Measurements from ENCODE around the gene ADRA1B.

Gene ADRA1B

DNA sequence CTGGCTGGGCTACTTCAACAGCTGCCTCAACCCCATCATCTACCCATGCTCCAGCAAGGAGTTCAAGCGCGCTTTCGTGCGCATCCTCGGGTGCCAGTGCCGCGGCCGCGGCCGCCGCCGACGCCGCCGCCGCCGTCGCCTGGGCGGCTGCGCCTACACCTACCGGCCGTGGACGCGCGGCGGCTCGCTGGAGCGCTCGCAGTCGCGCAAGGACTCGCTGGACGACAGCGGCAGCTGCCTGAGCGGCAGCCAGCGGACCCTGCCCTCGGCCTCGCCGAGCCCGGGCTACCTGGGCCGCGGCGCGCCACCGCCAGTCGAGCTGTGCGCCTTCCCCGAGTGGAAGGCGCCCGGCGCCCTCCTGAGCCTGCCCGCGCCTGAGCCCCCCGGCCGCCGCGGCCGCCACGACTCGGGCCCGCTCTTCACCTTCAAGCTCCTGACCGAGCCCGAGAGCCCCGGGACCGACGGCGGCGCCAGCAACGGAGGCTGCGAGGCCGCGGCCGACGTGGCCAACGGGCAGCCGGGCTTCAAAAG lies 55.7 kb downstream of the ADRA1B start:
- Histone ChIP-seq H3K36me3 (ENCODE audit: insufficient read depth, low read length) (no peaks in the 10 kb centered on the region), H3K9ac (ENCODE audit: insufficient read length) (no peak overlapping the region), H3K4me3 (no peak overlapping the region), H3K9me3 (ENCODE audit: low read depth, low read length) (no peaks in the 10 kb centered on the region), H3K27ac (no peak overlapping the region)
- TF ChIP-seq FOXP2 (optimal IDR thresholded peaks at IDR 0.05; ENCODE audit: control extremely low read depth, extremely low read length, insufficient read depth) (no peak), POLR2AphosphoS5 (IDR thresholded peaks at IDR 0.05; ENCODE audit: borderline replicate concordance, low read depth, low read length) (no peak), EZH2 (IDR thresholded peaks at IDR 0.05) (no peak)
- DNase-seq (ENCODE audit: low read depth, low spot score), result no peak

GRCh38 chr5:159972538-159973362 lies 56.5 kb downstream of the ADRA1B start:
- TF ChIP-seq POLR2AphosphoS5 (IDR thresholded peaks at IDR 0.05; ENCODE audit: borderline replicate concordance, low read depth, low read length) (no peak), EZH2 (IDR thresholded peaks at IDR 0.05) (no peak), FOXP2 (optimal IDR thresholded peaks at IDR 0.05; ENCODE audit: control extremely low read depth, extremely low read length, insufficient read depth) (no peak)
- Histone ChIP-seq H3K27ac (no peak overlapping the region), H3K9ac (ENCODE audit: insufficient read length) (no peak overlapping the region), H3K9me3 (ENCODE audit: low read depth, low read length) (no peaks in the 10 kb centered on the region), H3K4me3 (no peak overlapping the region), H3K36me3 (ENCODE audit: insufficient read depth, low read length) (no peaks in the 10 kb centered on the region)
- no peak for DNase-seq (ENCODE audit: low read depth, low spot score)

DNA sequence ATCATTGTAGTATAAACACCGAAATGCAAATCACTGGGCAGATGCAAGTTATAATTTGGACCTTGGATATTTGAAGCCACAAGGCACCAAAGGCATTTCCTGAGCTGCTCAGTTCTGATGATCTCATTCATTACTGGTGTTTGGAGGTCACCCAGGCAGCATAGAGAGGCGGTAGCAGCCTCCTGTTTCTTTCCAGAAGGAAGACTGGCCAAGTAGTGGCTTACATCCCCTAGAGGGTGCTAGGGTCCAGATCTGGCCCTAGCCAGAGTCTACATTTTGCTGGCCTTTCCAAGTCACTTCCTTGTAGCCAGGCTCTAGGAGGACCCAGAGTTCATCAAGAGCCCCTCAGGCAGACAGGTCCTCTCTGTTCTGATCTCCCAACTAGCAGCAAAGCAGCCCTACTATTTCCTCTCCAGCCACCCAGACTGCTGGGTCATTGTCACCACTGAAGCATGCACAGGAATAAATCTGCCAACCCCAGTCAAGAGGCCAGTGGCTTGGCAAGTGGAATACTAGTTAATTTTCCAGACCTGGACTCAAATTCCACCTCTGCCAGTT lies 59.3 kb downstream of the ADRA1B start:
- DNase-seq (ENCODE audit: low read depth, low spot score), result no peak
- no peak overlapping the region for H3K9ac ChIP-seq (ENCODE audit: insufficient read length)

GRCh38 chr5:159976921-159977320 lies 60.6 kb downstream of the ADRA1B start:
- Histone ChIP-seq H3K9me3 (ENCODE audit: low read depth, low read length) (no peaks in the 10 kb centered on the region), H3K4me3 (no peak overlapping the region), H3K36me3 (ENCODE audit: insufficient read depth, low read length) (no peaks in the 10 kb centered on the region), H3K27ac (no peak overlapping the region), H3K9ac (ENCODE audit: insufficient read length) (no peak overlapping the region)
- TF ChIP-seq FOXP2 (optimal IDR thresholded peaks at IDR 0.05; ENCODE audit: control extremely low read depth, extremely low read length, insufficient read depth), result no peak
- TF ChIP-seq EZH2 (IDR thresholded peaks at IDR 0.05), result no peak
- TF ChIP-seq POLR2AphosphoS5 (IDR thresholded peaks at IDR 0.05; ENCODE audit: borderline replicate concordance, low read depth, low read length), result no peak
- DNase-seq (ENCODE audit: low read depth, low spot score), result no peak

More for the DNA sequence above, 59.3 kb downstream of the ADRA1B start:
- no peak for TF ChIP-seq POLR2AphosphoS5 (IDR thresholded peaks at IDR 0.05; ENCODE audit: borderline replicate concordance, low read depth, low read length)
- TF ChIP-seq EZH2 (IDR thresholded peaks at IDR 0.05), result no peak
- no peak for TF ChIP-seq FOXP2 (optimal IDR thresholded peaks at IDR 0.05; ENCODE audit: control extremely low read depth, extremely low read length, insufficient read depth)
- Histone ChIP-seq H3K36me3 (ENCODE audit: insufficient read depth, low read length) (no peaks in the 10 kb centered on the region), H3K27ac (no peak overlapping the region), H3K9me3 (ENCODE audit: low read depth, low read length) (no peaks in the 10 kb centered on the region), H3K4me3 (no peak overlapping the region)

DNA sequence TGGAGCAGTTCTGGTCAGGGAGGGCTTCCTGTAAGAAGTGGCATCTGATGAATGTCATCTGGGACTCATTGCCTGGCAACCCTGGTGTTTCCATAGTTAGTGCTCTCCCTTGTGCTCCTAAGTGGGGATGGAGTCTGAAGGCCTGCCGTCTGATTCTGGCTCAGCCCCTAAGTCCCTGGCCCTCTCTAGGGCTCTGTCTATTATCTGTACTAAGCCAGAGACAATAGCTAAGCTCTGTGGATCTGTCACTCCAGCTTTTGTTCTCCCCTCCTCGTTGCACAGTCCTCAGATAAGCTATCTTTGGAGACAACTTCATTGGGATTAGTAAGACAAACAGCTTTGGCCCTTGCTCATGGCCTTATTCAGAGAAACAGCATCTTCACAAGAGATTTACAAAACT lies 62.1 kb downstream of the ADRA1B start:
- H3K36me3 ChIP-seq (ENCODE audit: insufficient read depth, low read length), result no peaks in the 10 kb centered on the region
- no peaks in the 10 kb centered on the region for H3K9me3 ChIP-seq (ENCODE audit: low read depth, low read length)
- DNase-seq (ENCODE audit: low read depth, low spot score), result no peak
- H3K4me3 ChIP-seq, result no peak overlapping the region
- TF ChIP-seq POLR2AphosphoS5 (IDR thresholded peaks at IDR 0.05; ENCODE audit: borderline replicate concordance, low read depth, low read length) (no peak), FOXP2 (optimal IDR thresholded peaks at IDR 0.05; ENCODE audit: control extremely low read depth, extremely low read length, insufficient read depth) (no peak), EZH2 (IDR thresholded peaks at IDR 0.05) (no peak)
- no peak overlapping the region for H3K27ac ChIP-seq
- no peak overlapping the region for H3K9ac ChIP-seq (ENCODE audit: insufficient read length)

- DNase-seq (ENCODE audit: low read depth, low spot score), result no peak
- TF ChIP-seq POLR2AphosphoS5 (IDR thresholded peaks at IDR 0.05; ENCODE audit: borderline replicate concordance, low read depth, low read length), result no peak
- no peak for TF ChIP-seq EZH2 (IDR thresholded peaks at IDR 0.05)
- TF ChIP-seq FOXP2 (optimal IDR thresholded peaks at IDR 0.05; ENCODE audit: control extremely low read depth, extremely low read length, insufficient read depth), result no peak
- H3K36me3 ChIP-seq (ENCODE audit: insufficient read depth, low read length), result no peaks in the 10 kb centered on the region
- no peak overlapping the region for H3K9ac ChIP-seq (ENCODE audit: insufficient read length)
- no peak overlapping the region for H3K4me3 ChIP-seq
- H3K27ac ChIP-seq, result no peak overlapping the region
- no peaks in the 10 kb centered on the region for H3K9me3 ChIP-seq (ENCODE audit: low read depth, low read length)
These were observed 66.3 kb downstream of the ADRA1B start for GRCh38 chr5:159982421-159983173.

DNA sequence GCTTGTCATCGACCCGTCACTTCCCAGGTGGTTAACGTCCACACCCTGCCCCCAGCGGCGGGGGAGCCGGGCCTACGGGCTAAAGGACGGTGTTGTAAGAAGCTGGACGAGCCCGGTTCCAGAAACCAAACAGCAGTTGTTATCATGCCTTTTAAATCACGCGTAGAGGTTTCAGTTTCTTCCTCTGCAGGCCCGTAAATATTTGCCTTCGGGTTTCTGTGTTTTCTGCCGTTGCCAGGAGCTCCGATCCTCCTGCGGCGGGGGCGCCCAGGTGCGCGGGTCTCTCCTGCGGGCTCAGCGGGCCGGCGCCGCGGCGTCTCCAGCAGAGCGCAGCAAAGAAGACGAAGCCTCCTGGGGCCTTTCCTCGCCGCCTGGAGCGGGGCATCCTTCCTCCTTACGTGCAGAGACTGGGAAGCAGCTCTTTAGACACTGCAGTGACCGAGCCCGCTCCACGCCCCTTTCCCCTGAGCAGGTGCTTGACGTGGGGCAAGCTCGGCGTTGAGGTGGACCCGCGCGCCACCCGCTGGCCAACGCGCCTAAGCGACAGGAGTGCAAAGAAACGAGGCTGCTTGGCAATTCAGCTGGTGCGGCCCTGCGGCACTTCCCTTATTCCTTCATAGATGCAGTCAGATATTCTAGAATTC lies 70.9 kb downstream of the ADRA1B start:
- H3K4me3 ChIP-seq, result peak overlapping the region; percentile 32; the same call in 1 of the 2 replicates
- H3K36me3 ChIP-seq (ENCODE audit: insufficient read depth, low read length), result no peaks in the 10 kb centered on the region
- no peak overlapping the region for H3K27ac ChIP-seq
- no peaks in the 10 kb centered on the region for H3K9me3 ChIP-seq (ENCODE audit: low read depth, low read length)
- TF ChIP-seq EZH2 (IDR thresholded peaks at IDR 0.05) (peak; percentile 86), FOXP2 (optimal IDR thresholded peaks at IDR 0.05; ENCODE audit: control extremely low read depth, extremely low read length, insufficient read depth) (no peak), POLR2AphosphoS5 (IDR thresholded peaks at IDR 0.05; ENCODE audit: borderline replicate concordance, low read depth, low read length) (no peak)
- H3K9ac ChIP-seq (ENCODE audit: insufficient read length), result no peak overlapping the region
- no peak for DNase-seq (ENCODE audit: low read depth, low spot score)
